GM19455 (cell line): Measurements from ENCODE around the gene MFSD8.
"Not testable (repeated sequence)": the region's sequence is repeated elsewhere in the genome, so short reads cannot be mapped to it uniquely, and the experiment has no call there.

Experiments used
- ATAC-seq: cut with Tn5 transposase; IDR thresholded peaks from one replicate; pipeline ENCODE4 v1.9.1; 2021; ENCODE audit not compliant: unreplicated experiment

The MFSD8 gene

GRCh38 chr4:127965062-127965802, at the start of gene MFSD8, which contains the start of gene ABHD18:
Gene MFSD8, minus strand, starts transcription at chr4:127965173. Its CDS starts 40 bp downstream, at chr4:127965133.
Gene ABHD18, plus strand, starts transcription at chr4:127965406. Its CDS starts 17,550 bp downstream, at chr4:127982956.
- peak; percentile 95 for ATAC-seq

GRCh38 chr4:128009428-128009827, 44.5 kb upstream of the MFSD8 start:
- ATAC-seq = no peak

- ATAC-seq = no peak
Observed at GRCh38 chr4:128006592-128006991, 41.6 kb upstream of the MFSD8 start.

GRCh38 chr4:127997534-127998388, 32.8 kb upstream of the MFSD8 start:
- peak; percentile 97 for ATAC-seq

- ATAC-seq = not testable (repeated sequence)
Observed at GRCh38 chr4:127996521-127996920, 31.5 kb upstream of the MFSD8 start.

GRCh38 chr4:127995776-127996175, 30.8 kb upstream of the MFSD8 start:
- no peak for ATAC-seq

GRCh38 chr4:127993151-127993550, 28.2 kb upstream of the MFSD8 start:
- ATAC-seq = no peak

GRCh38 chr4:127988638-127989037, 23.7 kb upstream of the MFSD8 start:
- no peak for ATAC-seq

- ATAC-seq = no peak
Observed at GRCh38 chr4:127985989-127986388, 21.0 kb upstream of the MFSD8 start.

GRCh38 chr4:127982445-127982844, 17.5 kb upstream of the MFSD8 start:
- no peak for ATAC-seq

- ATAC-seq = no peak
Observed at GRCh38 chr4:127978930-127979329, 14.0 kb upstream of the MFSD8 start.

- ATAC-seq = no peak
Observed at GRCh38 chr4:127975121-127975770, 10.3 kb upstream of the MFSD8 start.

GRCh38 chr4:127970925-127971324, 6.0 kb upstream of the MFSD8 start:
- ATAC-seq = not testable (repeated sequence)

- ATAC-seq = no peak
Observed at GRCh38 chr4:127968586-127968985, 3.6 kb upstream of the MFSD8 start.

- no peak for ATAC-seq
Observed at GRCh38 chr4:127967141-127967775, 2.3 kb upstream of the MFSD8 start.

- peak; percentile 34 for ATAC-seq
Observed at GRCh38 chr4:127965803-127966175, 816 bp upstream of the MFSD8 start.

- peak; percentile 28 for ATAC-seq
Observed at GRCh38 chr4:127964426-127965061, 429 bp downstream of the MFSD8 start.

- ATAC-seq = not testable (repeated sequence)
Observed at GRCh38 chr4:127963633-127964398, 1.2 kb downstream of the MFSD8 start.

GRCh38 chr4:127959794-127960193, 5.2 kb downstream of the MFSD8 start:
- ATAC-seq = no peak

GRCh38 chr4:127957105-127957504, 7.9 kb downstream of the MFSD8 start:
- ATAC-seq = no peak
